ENCODE measurements around the gene TOR1AIP2.
A peak's percentile ranks its signal among the peaks of the same experiment; 100 is the strongest.

The TOR1AIP2 gene

GRCh38 chr1:179825798-179826460, 51.7 kb downstream of the TOR1AIP2 start:
- no peak for DNase-seq (ENCODE audit: low read depth in 2 of 2)

- DNase-seq (ENCODE audit: low read depth in 2 of 2): no peak
Measured at GRCh38 chr1:179825206-179825605, 52.4 kb downstream of the TOR1AIP2 start.

- no peak for DNase-seq (ENCODE audit: low read depth in 2 of 2)
Measured at GRCh38 chr1:179824265-179824664, 53.3 kb downstream of the TOR1AIP2 start.

GRCh38 chr1:179823693-179824092, 53.9 kb downstream of the TOR1AIP2 start:
- DNase-seq (ENCODE audit: low read depth in 2 of 2): no peak

GRCh38 chr1:179822065-179822464, 55.5 kb downstream of the TOR1AIP2 start:
- DNase-seq (ENCODE audit: low read depth in 2 of 2): no peak

DNA sequence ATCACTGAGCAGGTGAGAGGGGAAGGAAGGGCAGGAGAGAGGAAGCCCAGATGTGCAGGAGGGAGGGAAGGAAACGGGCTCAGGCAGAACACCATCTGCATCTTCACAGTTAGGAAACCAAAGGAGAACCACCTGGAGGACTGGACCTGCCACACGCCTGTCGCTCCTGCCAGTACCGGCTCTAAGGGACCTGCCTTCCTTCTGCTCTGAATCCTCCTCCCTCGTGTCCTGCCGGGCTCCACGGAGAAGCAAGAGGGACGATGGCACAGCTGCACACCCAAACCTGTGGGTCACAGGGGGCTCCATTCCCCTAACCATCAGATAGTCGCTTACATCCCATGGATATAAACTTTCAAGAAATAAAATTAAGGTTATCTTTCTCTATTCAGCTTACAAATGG, 56.1 kb downstream of the TOR1AIP2 start:
- DNase-seq (ENCODE audit: low read depth in 2 of 2): no peak

DNA sequence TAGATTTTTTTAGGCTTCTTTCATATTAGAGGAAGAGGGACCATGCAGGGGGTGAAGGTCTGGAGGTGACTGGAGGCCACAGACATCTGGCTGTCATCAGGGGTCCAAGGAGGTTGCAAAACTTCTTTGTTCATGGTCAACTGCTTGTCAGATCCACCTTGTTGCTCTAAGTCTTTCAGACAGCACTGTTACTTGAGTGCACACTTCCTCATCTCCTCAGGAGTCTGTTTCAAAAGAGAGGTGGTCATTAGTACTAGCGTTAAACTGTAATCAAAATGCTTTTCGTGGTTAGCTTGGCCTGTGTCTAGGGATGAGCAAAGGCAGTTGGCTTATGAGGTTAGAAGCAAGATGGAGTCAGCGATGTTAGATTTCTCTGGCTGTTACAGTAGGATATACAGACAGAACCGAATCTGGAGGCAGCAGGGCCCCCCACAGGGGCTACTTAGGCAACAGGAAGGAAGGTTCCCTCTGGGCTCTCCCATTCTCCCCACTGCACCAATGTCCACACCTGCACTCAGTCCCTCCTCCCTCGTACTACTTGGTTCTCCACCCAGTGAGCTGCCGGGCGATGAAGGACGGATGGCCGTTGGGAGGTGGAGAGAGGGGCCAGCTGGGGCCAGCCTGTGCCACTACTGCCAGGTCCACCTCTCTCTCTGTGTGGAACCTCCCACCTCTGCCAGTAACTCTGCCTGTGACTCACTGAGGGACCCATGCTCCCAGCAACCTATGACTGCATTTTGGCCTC, 57.2 kb downstream of the TOR1AIP2 start:
- DNase-seq (ENCODE audit: low read depth in 2 of 2): no peak

GRCh38 chr1:179818743-179819173, 58.8 kb downstream of the TOR1AIP2 start:
- no peak for DNase-seq (ENCODE audit: low read depth in 2 of 2)

DNA sequence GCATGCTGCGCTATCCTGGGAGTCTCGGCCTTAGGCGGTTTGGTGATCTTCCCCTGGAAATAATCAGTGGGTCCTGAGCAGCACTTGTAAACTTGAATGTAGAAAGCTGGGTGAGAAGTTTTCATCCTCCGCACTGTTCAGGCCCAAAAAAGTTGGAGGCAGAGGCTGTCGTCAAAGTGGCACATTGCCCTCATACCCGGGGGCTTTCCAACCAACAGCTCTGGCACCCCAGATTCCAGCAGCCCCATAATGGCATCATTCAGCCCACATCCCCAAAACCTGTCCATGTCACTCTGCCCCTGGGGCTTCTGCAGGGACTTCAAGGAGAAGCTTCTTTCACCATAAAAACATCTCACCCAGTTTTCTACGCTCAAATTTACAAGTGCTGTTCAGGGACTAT, 59.3 kb downstream of the TOR1AIP2 start:
- DNase-seq (ENCODE audit: low read depth in 2 of 2): no peak

- no peak for DNase-seq (ENCODE audit: low read depth in 2 of 2)
Measured at GRCh38 chr1:179817789-179818188, 59.8 kb downstream of the TOR1AIP2 start.

GRCh38 chr1:179817056-179817455, 60.5 kb downstream of the TOR1AIP2 start:
- DNase-seq (ENCODE audit: low read depth in 2 of 2): no peak

DNA sequence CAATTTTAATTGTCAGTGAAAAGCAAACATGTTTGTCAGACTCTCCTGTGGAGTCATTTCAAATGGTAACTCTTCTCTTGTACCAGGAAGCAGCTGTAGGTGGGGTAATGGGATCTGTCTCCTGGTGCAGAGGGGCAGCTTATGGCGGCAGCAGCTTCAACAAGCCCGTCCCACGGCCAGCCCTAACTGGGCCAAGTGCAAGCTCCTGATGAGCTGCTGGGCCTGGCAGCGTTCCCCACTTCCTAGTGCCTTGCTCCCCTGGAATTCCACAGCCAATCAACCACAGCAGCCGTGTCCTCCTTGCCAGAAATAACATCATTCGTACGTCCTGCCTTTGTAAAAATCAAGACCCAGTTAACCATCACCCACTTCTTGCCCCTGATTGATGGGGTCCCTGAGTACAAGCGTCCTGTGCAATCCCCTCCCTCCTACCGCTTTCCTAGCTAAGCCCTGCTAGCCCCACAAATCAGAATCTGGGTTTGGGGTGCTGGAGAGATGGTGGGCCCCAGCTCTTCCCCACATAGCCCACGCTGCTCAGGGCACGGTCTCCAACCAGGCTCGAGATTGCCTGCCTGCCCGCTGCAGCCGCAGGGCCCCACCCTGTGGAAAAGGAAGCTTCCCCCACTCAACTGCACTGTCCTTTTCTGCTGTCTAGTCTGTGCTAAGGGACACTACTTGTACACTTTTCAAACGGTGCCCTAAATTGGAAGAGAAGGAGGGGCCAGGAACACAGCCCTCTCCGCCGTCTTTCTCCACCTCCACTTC, 61.2 kb downstream of the TOR1AIP2 start:
- no peak for DNase-seq (ENCODE audit: low read depth in 2 of 2)

DNA sequence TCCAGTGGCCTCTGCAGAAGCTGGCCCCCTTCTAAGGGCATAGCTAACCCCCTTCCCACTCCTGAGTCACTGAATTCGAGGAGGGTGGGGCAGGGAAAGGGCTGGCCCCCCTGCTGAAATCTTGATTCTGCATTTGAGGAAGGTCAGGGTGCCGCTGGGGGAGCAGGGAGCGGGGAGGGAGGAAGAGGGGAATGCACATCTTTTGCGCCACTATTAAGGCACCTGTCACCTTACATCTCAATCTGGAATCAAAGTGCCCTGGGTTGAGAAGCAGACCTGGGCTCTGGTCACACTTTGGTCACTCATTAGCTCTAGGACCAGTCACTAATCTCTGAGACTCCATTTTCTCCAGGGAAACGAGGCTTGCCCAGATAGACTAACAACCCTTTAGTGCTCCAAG, 62.0 kb downstream of the TOR1AIP2 start:
- no peak for DNase-seq (ENCODE audit: low read depth in 2 of 2)

DNA sequence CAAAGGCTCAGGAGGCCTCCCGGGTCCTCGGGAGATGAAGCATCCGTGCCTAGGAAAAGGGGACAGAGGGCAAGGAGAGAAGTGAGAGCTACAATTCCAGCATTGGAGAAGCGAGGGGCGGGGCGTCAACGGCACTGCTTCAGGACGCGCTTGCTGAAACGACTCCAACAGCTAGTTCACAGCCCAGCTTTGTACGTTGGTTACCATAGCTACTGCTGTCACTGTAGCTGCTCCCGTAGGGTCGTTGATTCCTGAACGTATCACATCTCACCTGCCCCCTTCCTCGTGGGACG, 63.1 kb downstream of the TOR1AIP2 start:
- no peak for DNase-seq (ENCODE audit: low read depth in 2 of 2)

GRCh38 chr1:179813626-179814545, 63.7 kb downstream of the TOR1AIP2 start:
- DNase-seq (ENCODE audit: low read depth in 2 of 2): no peak

DNA sequence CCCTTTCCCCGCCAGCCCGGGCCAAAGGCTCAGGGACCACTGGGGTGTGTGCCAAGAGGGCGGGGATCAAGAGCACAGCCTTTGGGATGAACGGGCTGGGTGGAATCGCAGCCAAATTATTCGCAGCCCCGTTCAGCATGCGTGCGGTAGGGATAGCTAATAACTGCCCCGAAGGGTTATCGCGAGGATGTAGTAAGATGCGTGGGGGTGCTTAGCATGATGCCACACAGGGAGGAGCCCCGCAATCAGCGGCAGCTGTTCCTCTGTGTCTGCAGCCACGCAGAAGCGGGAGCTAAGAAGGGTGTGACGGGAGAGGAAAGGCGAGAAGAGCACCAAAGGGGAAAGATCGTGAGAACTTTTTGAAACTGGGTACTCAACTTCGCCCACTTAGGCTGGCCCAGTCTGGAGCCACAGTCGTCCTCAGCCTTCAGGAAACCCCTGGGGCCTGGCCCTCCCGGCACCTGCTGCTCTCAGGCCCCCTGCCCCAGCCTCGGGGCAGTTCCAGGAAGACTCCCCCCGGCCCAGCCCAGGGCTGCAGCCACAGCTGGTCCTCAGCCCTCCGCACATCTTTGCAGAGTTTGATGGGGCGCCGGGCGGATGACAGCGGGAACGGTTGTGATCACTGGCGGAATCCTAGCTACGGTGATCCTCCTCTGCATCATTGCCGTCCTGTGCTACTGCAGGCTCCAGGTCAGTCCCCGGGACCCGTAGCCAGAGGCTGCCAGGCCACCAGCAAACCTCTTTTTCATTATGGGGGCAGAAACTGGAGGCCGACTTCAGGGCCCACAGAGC, 64.9 kb downstream of the TOR1AIP2 start:
- DNase-seq (ENCODE audit: low read depth in 2 of 2): no peak

GRCh38 chr1:179810367-179810715, 67.3 kb downstream of the TOR1AIP2 start:
- no peak for DNase-seq (ENCODE audit: low read depth in 2 of 2)

DNA sequence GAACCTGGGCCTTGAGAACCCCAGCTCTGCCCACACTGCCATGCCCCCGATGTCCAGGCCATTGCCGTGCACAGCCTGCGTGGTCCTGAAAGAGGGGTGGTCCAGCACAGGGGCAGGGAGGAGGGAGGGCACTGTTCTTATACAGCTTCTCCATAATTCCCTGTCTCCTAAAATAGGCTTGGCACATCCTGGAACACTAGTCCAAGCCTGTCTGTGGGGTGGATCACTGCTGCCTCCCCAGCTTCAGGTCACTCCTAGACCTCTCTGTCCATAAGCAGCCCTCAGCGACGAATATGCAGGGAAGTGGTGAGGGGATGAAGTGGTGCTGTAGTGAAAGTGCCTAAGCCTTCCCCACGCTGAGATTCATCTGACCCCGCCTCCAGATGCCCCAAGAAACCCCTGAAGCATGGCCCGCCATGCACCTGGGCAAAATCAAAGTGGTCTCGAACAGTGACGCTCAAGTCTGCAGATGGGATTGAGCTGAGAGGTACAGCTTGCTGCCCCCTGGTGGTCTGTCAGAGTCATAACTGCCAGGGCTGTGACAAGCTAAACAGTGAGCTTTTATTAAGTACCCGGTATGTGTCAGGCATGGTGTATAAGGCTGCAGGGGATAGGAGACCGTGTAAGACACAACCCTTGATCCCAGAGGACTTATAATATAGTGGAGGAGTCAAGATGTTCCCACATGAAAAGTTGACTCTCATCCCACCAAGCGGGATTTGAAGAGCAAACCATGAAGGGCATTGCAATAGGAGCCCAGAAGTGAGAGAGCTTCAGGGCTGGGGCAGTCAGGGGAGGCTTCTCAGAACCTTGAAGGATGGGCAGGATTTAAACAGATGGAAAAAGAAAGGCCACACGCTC, 67.9 kb downstream of the TOR1AIP2 start:
- peak; percentile 32 to 43 for DNase-seq (ENCODE audit: low read depth in 2 of 2)

DNA sequence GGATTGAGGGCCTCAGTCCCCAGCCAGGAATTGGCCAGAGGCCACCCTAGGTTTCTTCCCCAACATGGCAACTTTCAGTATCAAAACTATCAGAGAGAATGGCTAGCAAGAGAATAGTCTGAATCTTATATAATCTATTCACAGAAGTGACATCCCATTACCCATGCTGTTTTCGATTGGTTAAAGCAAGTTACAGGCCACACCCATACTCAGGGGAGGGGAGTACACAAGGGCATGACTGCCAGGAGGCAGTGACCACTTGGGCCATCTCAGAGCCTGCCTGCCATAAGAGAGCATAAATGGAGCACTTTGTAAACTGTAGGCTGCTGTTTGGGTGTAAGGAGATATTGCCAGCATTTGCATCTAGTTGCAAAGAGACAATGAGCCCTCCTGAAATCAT, 69.1 kb downstream of the TOR1AIP2 start:
- DNase-seq (ENCODE audit: low read depth in 2 of 2): no peak

Data from stimulated activated CD4-positive, alpha-beta T cell treated with anti-CD3 and anti-CD28 coated beads, Interleukin-1b, Interleukin-23, amount 100 ng/mL, for 1 hour (primary cell).